Stimulated activated CD4-positive, alpha-beta T cell treated with anti-CD3 and anti-CD28 coated beads, TNF-alpha, amount 100 ng/mL, for 1 hour (primary cell): ENCODE results near the gene ENO3.

Experiments used
- DNase-seq, 3 donors: peaks; one replicate each; pipeline ENCODE4 v3.0.0-alpha.2; 2020; ENCODE audit warnings: low read depth in 3 of 3, low spot score in 1 of 3

The ENO3 gene

DNA sequence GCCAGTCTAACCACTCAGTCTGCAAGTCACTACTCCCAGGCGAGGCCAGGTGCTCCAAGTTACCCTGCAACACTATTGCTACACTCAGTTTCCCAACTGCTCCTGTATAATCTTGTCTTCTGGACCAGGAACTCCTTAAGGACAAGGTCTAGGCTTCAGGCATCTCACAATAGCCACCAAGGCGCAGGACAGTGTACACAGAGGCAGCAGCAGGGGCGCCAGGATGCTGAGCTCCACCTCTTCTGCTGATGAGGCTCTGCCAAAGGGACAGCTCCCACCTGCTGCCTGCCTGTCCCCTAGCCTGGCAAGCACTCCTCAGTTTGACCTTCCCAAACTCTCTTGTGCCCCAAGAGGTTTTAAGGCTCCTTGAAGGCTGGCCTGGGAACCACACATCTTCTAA, 14.5 kb upstream of the ENO3 start:
- no peak for DNase-seq

DNA sequence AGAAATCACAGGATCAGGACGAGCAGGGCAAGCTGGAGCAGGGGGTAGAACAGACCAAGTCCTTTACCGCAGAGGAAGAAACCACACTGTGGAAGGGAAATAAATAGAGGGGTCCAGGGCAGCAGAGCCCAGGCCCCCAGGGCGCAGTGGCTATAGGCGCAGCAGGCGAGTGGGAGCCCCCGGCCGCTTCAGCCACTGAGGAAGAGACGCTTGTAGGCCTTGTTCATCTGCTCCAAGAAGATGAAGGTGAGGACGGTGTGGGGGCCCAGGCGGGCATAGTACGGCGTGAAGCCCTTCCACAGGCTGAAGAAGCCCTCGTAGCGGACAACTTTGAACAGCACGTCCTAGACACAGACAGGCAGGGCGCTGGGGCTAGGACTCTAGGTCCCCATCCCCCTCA, 13.4 kb upstream of the ENO3 start:
- DNase-seq, result no peak

DNA sequence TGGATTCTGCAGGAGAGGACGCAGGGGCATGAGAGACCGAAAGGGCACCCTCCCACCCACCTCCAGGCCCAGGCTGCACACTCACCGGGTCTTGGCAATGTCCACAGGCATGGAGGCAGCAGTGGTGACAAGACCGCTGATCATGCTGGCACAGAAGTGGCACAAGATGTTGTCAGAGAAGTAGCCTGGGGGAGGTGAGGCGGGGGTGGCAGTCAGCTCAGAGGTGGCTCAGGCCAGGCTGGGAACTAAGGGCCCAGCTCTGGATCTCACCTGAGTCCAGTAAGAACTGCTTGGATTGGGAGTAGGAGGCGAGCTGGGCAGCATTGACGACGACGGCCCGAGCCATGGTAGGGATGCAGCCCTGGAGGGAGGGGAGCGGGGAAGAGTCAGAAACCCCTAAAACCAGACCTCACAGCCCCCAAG, 12.8 kb upstream of the ENO3 start:
- no peak for DNase-seq

DNA sequence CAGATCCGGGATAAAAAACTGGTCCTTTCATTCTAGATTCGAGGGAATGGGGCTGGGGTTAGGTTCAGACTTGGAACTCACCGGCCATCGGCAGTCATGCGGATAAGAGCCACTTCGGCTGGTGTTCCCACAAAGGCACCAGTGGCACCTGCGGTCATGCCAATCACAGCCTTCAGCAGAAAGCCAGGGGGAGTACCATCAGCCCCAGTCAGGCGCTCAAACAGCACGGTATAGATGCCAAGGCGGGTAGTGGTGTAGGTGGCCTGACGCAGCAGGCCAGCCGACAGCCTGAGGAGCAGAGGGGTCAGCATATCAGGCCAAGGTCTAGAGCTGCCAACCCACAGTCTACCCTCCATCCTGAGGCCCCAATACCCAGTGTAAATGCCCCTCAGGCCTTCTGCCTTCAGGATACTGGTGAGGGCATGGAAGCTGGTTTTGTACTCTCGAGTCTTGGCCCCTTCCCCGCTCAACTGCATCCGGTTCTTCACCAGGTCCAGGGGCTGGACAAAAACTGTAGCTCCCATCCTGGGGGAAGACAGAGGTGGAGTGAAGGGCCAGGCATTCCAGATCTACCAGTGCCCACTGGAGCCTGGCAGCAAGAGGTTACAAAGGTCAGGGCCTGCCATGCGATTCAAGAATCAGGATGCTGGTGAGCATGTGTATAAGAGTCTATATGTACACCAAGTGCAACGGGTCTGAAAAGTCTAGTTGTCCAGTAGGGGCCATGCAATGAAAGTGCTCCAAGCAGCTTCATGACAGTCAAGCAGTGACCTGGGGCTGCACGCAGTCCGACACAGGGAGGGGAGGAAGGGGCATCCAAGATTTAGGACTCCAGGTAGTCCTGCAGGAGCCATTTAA, 12.0 kb upstream of the ENO3 start:
- DNase-seq, result no peak

DNA sequence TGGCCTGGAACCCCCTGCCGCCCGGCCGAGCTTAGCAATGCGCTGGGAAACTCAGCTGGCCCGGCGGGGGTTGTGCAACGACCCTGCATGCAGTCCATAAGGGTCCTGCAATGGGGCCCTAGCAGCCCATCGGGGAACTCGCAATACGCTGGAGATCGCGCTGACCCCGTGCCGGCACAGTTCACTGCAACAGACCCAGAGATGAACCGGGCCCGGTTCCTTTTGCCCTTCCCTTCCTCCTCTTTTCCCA, 11.4 kb upstream of the ENO3 start:
- no peak for DNase-seq

DNA sequence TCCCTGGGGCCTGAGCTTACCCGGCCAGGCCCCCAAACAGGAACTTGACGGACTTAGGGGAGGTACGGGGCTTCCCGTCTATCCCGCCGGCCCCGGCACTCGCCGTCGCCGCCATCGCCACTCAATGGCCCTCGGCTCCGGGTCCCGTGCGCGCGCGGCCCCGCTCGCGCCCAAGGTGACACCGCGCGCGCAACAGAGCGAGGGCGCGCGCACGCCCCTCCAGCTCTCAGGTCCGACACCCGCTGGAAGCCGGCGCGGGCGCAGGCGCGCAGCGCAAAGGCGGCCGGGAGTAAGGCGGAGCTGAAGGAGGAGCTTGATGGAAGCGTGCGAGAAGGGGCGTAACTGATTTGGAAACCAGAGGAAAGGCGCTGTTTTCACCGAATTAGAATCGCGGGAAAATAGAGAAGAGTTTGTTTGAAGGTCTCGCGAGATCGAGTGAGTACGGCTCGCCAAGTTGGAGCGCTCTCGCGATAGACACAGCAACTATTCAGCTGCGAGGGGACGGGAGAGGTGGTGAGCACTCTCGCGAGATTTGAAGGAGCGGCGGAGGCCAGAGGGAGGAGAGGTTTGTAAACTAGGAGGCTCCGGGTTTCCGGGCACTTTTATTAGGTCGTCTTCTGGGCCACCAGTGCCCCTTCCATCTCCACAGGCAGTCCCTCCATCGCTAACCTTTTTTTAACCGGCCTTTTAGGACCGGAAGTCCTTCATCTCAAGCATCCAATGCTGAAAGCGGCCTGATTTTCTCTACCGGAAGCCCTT, 10.9 kb upstream of the ENO3 start, which contains the start of the genes RNF167 and SLC25A11:
Gene RNF167 (plus strand): TSS at position 473 of the 759 bp plus-strand sequence. CDS start 642 bp downstream, outside the sequence.
Gene SLC25A11 (minus strand): TSS at position 251 of the 759 bp plus-strand sequence. CDS start 136 bp downstream, at position 115.
- DNase-seq, result peak; percentile 83 to 92 (median 90)

DNA sequence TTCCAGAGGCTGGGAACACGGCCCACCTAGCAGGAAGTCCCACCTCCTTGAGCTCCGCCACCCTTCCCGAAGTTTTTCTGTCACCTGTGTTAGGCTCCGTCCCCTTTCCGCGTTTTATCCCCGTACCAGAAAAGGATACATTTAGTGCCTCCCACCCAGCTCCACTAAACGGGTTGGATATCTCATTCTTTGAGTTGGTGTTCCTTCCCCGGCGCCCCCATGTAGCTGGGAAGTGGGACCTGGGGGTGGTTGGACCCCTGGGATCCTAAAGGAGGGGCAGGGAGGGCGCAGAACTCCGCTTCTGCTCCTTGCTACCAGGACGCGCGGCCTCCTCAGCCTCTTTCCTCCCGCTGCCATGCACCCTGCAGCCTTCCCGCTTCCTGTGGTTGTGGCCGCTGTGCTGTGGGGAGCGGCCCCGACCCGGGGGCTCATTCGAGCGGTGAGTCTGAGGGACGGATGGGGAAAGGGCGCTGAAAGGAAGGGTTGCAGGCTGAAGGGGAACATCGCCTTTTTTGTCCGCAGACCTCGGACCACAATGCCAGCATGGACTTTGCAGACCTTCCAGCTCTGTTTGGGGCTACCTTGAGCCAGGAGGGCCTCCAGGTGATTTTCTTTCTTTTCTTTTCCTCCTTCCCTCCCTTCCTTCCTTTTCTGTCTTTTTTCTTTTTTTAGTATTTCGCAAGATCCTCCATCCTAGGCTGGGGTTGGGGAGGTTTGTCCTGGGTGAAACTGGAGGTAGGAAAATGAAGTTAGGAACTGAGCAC, 10.2 kb upstream of the ENO3 start:
- peak in 1 of 3 donors; percentile 13 for DNase-seq

DNA sequence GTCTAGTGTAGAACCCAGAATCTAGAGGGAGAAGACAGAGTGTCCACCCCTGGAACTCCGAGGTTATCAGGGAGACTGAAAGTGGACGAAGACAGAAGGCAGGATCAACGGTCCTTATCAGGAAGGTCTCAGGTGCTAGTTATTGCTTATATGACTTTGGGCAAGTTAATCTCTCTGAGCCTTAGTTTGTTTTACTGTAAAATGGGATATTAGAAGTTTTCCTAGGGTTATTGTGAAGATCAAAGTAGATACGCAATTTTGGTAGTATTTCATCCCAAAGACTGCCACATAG, 9.7 kb upstream of the ENO3 start:
- DNase-seq, result no peak

DNA sequence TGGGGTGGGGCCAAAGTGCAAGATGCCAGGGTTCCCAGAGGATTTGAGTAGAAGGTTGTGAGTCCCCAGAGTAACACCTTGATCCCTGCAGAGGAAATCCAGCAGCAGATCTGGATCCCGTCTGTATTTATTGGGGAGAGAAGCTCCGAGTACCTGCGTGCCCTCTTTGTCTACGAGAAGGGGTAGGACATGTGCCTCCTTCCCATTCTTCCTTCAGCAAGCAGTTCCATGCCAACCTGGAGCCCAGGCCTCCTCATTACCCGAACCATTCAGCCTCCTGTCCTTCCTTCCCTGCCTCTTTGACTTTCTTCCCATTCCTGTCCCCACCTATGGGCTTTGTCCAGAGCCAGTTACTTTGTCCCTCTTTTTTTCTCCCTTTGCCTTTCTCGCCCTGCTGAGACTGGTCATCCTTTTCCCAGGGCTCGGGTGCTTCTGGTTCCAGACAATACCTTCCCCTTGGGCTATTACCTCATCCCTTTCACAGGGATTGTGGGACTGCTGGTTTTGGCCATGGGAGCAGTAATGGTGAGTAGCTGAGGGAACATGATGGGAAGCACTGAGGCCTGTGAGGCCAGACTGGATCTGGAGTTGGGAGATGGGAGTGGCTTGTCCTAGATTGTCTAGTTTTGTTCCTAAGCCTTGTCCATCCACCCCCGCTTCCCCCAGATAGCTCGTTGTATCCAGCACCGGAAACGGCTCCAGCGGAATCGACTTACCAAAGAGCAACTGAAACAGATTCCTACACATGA, 8.0 kb upstream of the ENO3 start:
- no peak for DNase-seq

DNA sequence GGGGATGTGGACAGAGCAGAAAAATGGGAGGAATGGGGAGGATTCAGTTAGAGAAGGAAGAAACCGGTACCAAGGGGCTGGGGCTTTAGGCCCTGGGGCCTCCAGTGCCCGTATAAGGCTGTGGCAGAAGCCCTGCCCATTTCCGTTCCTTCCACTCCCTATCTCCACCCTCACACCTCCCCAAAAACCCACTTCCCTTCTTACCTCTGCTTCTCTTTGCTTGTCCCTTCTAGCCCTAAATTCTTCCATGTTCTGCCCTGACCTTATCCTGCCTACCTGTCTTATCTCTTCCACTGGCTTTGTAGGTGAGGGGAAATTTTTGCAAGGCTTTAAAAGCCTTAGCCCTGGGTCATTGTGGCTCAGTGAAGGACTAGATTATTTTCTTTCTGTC, 6.8 kb upstream of the ENO3 start:
- DNase-seq, result peak in 1 of 3 donors; percentile 29

DNA sequence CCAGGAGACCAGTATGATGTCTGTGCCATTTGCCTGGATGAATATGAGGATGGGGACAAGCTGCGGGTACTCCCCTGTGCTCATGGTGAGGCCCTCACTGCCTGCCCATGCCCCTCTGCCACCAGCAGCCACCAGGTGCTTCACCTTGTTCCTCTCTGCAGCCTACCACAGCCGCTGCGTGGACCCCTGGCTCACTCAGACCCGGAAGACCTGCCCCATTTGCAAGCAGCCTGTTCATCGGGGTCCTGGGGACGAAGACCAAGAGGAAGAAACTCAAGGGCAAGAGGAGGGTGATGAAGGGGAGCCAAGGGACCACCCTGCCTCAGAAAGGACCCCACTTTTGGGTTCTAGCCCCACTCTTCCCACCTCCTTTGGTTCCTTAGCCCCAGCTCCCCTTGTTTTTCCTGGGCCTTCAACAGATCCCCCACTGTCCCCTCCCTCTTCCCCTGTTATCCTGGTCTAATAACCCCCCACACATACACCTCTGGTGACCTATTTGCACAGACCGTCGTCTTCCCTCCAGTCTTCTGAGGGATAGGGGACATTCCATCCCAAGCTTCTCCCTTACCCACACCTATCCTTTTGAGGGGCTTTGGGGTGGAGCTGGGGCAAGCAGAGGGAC, 6.3 kb upstream of the ENO3 start:
- no peak for DNase-seq

DNA sequence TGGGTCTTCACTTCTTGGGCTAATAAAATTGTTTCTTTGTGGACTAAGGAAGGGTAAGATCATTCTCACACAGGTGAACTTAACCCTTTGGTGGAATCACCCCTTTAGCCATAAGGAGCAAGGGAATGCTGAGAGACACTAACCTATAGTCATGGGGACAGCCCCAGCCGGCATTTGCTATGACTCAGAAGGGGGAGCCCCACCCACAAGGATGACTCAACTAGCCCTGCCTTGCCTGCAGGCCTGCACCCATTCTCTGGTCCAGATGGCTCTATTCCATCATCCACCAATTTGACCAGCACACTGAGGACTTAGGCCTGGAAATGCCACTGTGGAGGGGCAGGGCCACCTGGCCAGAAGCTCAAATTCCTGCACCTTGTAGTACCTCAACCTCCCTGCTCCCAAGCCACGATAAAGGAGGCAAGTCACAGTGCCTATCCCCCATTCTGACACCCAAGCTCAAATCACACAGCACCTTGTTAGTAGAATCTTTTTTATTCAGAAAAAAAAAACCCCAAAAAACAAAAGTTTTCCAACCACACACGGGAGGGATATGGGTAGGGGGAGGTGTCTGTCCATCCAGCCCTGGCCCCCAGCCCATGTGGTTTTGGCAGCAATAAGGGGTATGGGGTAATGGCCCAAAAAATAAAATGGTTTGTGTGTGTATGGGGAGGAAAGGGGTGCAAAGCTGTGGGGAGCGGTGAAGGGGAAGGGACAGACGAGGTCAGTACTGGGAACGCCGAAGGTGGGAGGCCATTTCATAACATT, 5.6 kb upstream of the ENO3 start:
- DNase-seq, result peak; percentile 51 to 68 (median 61)

DNA sequence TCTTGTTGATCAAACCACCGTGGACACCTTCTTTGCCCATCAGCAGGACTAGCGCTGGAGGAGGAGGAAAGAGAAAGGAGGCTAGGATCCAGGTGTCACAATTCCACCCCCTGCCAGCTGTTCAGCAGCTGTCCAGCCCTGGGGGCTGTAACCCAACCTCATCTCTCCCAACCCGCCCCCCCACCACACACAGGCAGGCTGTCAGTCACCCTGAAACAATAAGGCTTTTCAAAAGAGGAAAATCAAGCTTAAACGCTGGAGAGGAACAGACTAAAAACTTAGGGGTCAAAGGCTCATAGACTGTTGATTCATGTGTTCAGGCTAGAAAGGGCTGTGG, 5.0 kb upstream of the ENO3 start:
- DNase-seq, result no peak

DNA sequence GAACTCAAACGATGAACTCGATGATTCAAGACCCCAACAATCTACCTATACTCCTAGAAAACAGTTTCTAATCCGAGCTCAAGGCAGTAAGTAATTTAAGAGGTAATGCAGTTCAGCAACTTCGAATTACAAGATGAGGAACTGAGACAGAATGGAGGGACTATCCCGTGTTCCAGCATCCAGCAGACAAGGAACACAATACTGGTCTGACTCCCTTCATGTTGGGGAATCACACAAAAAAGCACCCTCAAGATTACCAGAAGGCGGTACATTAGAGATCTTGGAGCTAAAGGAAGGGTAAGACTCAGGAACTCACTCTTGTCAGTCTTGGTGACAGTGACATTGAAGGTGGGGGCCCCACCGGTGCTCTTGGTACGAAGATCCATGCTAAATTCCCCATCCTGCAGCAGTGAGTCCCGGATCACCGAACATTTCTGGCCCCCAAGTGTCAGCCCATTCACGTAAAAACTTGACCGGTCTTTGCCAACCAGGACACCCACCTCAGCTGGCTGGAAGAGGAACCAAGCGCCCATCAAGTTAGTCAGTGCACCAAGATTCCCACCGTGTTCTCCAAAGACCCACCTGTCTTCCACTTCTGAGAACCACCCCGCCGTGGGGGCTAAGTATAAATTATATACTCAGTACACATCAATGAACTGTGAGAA, 4.5 kb upstream of the ENO3 start:
- DNase-seq, result no peak

DNA sequence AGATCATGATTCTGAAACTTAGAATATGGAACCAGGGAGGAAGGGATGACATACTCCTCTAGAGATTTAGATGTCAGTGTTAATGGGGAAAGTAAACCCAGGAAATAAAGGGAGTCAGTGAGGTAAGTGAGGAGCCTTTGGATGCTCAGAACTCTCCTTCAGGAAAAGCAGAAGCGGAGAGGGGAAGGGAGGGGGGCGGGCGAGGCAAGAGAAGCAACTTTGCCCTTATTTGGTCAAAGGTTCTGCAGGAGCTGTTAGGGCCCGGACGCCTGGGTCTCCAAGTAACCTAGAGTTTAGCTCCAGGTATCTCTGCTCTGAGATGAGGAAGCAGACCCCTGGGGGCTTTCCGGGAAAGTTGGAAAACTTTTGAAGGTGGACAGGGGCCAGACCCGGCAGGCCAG, 3.9 kb upstream of the ENO3 start:
- DNase-seq, result no peak

DNA sequence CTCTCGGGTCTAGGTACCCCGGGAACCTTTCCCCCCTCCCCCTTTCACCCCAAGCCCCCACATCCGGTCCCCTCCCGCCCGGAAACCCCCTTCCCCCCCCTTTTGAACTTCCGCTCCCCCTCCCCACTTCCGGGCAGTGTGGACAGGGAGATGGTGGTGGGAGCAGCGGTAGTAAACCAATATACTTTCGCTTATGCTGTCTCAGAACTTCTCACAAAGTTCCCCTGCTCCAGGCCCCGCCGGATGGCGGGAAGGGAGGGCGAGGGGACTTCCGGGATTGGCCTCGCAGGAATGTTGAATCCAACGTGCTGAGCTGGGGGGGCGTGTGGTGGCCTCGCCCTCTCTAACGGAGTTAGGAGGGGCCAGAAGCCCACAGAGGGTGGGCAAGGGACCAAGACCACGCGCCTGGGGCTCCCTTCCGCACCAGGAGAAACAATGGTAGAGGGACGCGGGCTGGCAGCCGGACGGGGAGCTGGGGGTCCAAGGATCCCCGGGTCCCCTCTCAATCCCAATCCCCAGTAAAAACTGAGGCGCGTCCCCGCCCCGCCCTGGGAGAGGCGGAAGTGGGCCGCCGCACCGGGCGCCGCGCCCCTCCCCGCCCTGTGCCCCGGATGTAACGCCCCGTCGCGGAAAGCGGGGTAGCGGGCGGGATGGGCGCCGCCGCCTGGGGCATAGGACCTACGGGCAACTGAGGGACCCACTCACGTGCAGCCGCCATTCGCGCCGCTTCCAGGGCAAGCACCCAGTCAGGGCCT, 3.3 kb upstream of the ENO3 start:
- DNase-seq, result peak in 2 of 3 donors; percentile 46 to 59

DNA sequence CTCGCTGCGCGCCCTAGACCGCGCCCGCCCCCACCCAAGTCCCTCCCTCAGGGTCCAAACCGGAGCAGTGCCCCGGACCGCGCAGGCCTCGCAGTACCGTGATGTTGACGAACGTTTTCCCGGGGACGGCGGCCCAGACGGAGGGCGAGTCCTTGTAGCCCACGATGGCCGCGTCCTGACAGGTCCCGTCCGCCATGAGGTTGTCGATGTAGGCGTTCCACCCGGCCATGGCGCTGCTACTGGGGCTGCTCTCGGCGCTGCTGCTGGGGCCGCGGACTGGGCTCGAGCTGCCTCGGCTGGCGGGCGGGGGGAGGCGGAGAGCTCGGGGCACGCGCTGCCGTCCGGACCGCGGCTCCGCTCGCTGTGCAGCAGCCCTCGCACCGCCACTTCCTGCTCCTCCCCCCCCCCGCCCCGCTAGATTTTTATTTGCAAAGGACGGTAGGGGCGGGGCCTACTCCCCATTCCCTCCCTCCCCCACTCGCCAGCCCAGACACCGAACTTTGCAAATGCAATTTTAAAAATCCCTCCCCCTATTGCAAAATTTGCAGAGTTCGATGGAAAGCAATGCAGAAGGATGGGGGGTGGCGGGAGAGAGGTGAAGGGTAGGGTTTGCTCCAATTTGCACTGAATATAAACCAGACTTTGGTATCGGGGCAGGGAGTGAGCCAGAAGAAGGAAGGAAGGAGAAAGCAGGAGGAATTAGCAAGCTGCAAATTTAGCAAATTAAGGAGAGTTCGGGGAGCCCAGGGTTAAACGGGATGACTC, 2.6 kb upstream of the ENO3 start, which contains the start of gene PFN1:
Gene PFN1 (minus strand): TSS at position 365 of the 765 bp plus-strand sequence. CDS start 136 bp downstream, at position 229.
- DNase-seq, result peak; percentile 81 to 83 (median 81)

DNA sequence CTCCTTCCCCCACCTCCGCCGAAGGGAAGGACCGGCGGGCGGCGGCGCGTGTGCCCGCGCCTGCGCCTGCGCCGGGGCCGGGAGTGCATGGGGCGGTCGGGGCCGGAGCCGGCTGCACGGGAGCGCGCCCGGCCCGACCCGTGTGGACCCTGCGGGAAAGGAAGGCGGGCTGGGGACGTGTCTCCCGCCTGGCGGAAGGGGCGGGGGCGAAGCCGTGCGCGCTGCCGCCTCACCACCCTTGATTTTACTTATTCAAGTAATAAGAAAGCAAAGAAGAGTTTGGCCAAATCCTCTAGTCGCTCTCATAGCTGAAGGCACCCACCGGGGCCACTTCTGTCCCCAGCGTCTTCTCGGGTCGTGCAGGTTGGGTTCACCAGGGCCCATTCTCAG, 2.0 kb upstream of the ENO3 start:
- peak in 2 of 3 donors; percentile 35 to 57 for DNase-seq
